IMR-90 (cell line): ENCODE measurements around the gene A1CF. TPM values are rescaled to one million over a fixed set of nuclear protein-coding genes. Genes with fewer than 3 reads are reported as not detected.

Experiments used
- ATAC-seq: fragments of 200-7000 bp; cut with Tn5 transposase; 2 replicates; pipeline ENCODE4 v1.9.1; 2020; ENCODE audit warnings: low read depth, mild to moderate bottlenecking, moderate library complexity
- BruUV-seq: library from RNA; stranded (reverse); fragments of 400-500 nt; replicated peaks from 2 replicates; lab custom pipeline; 2021; lab: Mats Ljungman, UMichigan
- CTCF ChIA-PET: fragments of 300-600 bp; formaldehyde crosslinking; extraction: SDS; loops from one replicate; lab custom pipeline; 2021; ENCODE audit warnings: antibody characterized with exemption; lab: Yijun Ruan, JAX
- POLR2A ChIA-PET: fragments of 300-600 bp; sonication (Branson Sonifier 250); formaldehyde crosslinking; loops from one replicate; lab custom pipeline; 2022; ENCODE audit warnings: antibody characterized with exemption; ENCODE audit not compliant: unreplicated experiment; lab: Charles Lee
- DNase-seq: peaks from one replicate; pipeline ENCODE4 v3.0.0; 2013
- H2AFZ ChIP-seq: replicated peaks from 2 replicates; pipeline ENCODE3; 2013; ENCODE audit warnings: low read length, mild to moderate bottlenecking; ENCODE audit not compliant: poor library complexity
- H2AK5ac ChIP-seq: 2 replicates; pipeline ENCODE4 v1.6.1; 2013; ENCODE audit warnings: low read depth, low read length, inconsistent platforms
- H2AK9ac ChIP-seq: replicated peaks from 2 replicates; pipeline ENCODE3; 2013; ENCODE audit warnings: mild to moderate bottlenecking, low read depth, low read length, moderate library complexity; ENCODE audit not compliant: poor library complexity
- H2BK120ac ChIP-seq: 2 replicates; pipeline ENCODE4 v1.6.1; 2013; ENCODE audit warnings: low read depth, low read length, inconsistent platforms
- H2BK15ac ChIP-seq: 3 replicates; pipeline ENCODE4 v1.6.1; 2013; ENCODE audit warnings: low read depth, low read length, inconsistent platforms
- H2BK20ac ChIP-seq: 2 replicates; pipeline ENCODE4 v1.6.1; 2013; ENCODE audit warnings: low read depth, mild to moderate bottlenecking, inconsistent platforms, low read length, moderate library complexity
- H2BK5ac ChIP-seq: 2 replicates; pipeline ENCODE4 v1.6.1; 2013; ENCODE audit warnings: mild to moderate bottlenecking, low read depth, low read length, inconsistent platforms; ENCODE audit not compliant: poor library complexity, severe bottlenecking
- H3K14ac ChIP-seq: replicated peaks from 2 replicates; pipeline ENCODE4 v1.6.1; 2013; ENCODE audit warnings: low read depth, low read length, inconsistent platforms
- H3K18ac ChIP-seq: 2 replicates; pipeline ENCODE4 v1.6.1; 2013; ENCODE audit warnings: low read depth, low read length, control low read depth
- H3K23ac ChIP-seq: 2 replicates; pipeline ENCODE4 v1.6.1; 2013; ENCODE audit warnings: low read depth, low read length, inconsistent platforms
- H3K27ac ChIP-seq: 2 replicates; pipeline ENCODE4 v1.5.1; 2013; ENCODE audit warnings: mild to moderate bottlenecking, control low read depth, low read length; ENCODE audit not compliant: insufficient read depth
- H3K27me3 ChIP-seq: 2 replicates; pipeline ENCODE4 v1.6.1; 2013; ENCODE audit warnings: low read length; ENCODE audit not compliant: control insufficient read depth, insufficient read depth
- H3K36me3 ChIP-seq: 2 replicates; pipeline ENCODE4 v1.6.1; 2013; ENCODE audit warnings: low read length, mixed read lengths; ENCODE audit not compliant: control insufficient read depth, insufficient read depth
- H3K4ac ChIP-seq: 2 replicates; pipeline ENCODE4 v1.6.1; 2013; ENCODE audit warnings: low read depth, low read length, inconsistent platforms
- H3K4me1 ChIP-seq: 2 replicates; pipeline ENCODE4 v1.6.1; 2013; ENCODE audit warnings: low read length, mixed read lengths; ENCODE audit not compliant: control insufficient read depth, insufficient read depth
- H3K4me2 ChIP-seq: 2 replicates; pipeline ENCODE4 v1.6.1; 2013; ENCODE audit warnings: low read depth, mild to moderate bottlenecking, control low read depth, low read length, moderate library complexity
- H3K4me3 ChIP-seq: 2 replicates; pipeline ENCODE4 v1.5.1; 2013; ENCODE audit warnings: low read depth, mild to moderate bottlenecking, control low read depth, low read length, moderate library complexity; ENCODE audit not compliant: insufficient read depth
- H3K56ac ChIP-seq: 2 replicates; pipeline ENCODE4 v1.6.1; 2013; ENCODE audit warnings: low read length, inconsistent platforms; ENCODE audit not compliant: insufficient read depth; ENCODE audit errors: extremely low read depth
- H3K79me1 ChIP-seq, 2 experiments: 2 replicates each; pipeline ENCODE4 v1.6.1; 2013; ENCODE audit warnings: low read length in 2 of 2, inconsistent platforms in 1 of 2, low read depth in 1 of 2
- H3K9ac ChIP-seq: 2 replicates; pipeline ENCODE4 v1.6.1; 2013; ENCODE audit warnings: low read depth, low read length, control low read depth
- H3K9me1 ChIP-seq: 2 replicates; pipeline ENCODE4 v1.6.1; 2013; ENCODE audit warnings: low read length, inconsistent platforms; ENCODE audit not compliant: insufficient read depth
- H3K9me3 ChIP-seq: 2 replicates; pipeline ENCODE4 v1.6.1; 2013; ENCODE audit warnings: low read length; ENCODE audit not compliant: control insufficient read depth, insufficient read depth
- H4K20me1 ChIP-seq: 2 replicates; pipeline ENCODE4 v1.6.1; 2013; ENCODE audit warnings: low read length, inconsistent platforms; ENCODE audit not compliant: insufficient read depth
- H4K5ac ChIP-seq: 2 replicates; pipeline ENCODE4 v1.6.1; 2013; ENCODE audit warnings: mild to moderate bottlenecking, low read depth, low read length, control low read depth
- H4K8ac ChIP-seq, 2 experiments: 2 replicates each; pipeline ENCODE4 v1.6.1; 2013; ENCODE audit warnings: low read depth in 2 of 2, low read length in 2 of 2, control low read depth in 1 of 2, inconsistent platforms in 1 of 2
- H4K91ac ChIP-seq: 2 replicates; pipeline ENCODE4 v1.6.1; 2013; ENCODE audit warnings: low read depth, low read length, inconsistent platforms; ENCODE audit not compliant: insufficient read depth
- FOS ChIP-seq: fragments of 150-350 bp; IDR thresholded peaks from 2 replicates; pipeline ENCODE4 v1.6.1; 2016; ENCODE audit warnings: low read depth, low read length
- NFE2L2 ChIP-seq: fragments of 150-350 bp; IDR thresholded peaks from 2 replicates; pipeline ENCODE4 v1.6.1; 2016; ENCODE audit warnings: low read depth, mild to moderate bottlenecking, low read length
- POLR2A ChIP-seq: IDR thresholded peaks from 2 replicates; pipeline ENCODE4 v1.6.1; 2012; ENCODE audit warnings: mild to moderate bottlenecking, low read depth, low read length
- RAD21 ChIP-seq: IDR thresholded peaks from 2 replicates; pipeline ENCODE4 v1.6.1; 2012; ENCODE audit warnings: low read length, improper control_type of control experiment
- WGBS, 2 experiments: methylation state at CpG; one replicate each; pipeline versions ENCODE4 v1.1.5 to v1.1.7; 2013; ENCODE audit warnings: missing lambda C conversion rate in 2 of 2; ENCODE audit not compliant: insufficient read length in 1 of 2; ENCODE audit errors: extremely low coverage in 2 of 2; 5-methylcytosine and 5-hydroxymethylcytosine counted together
- dilution Hi-C: fragments of 300-500 bp; cut with HindIII; formaldehyde crosslinking; loops from one replicate; pipeline ENCODE4 v1.14.3; 2018; ENCODE audit warnings: low sequenced_read_pairs; ENCODE audit not compliant: unreplicated experiment
- in situ Hi-C: fragments of 300-500 bp; cut with MboI; formaldehyde crosslinking; loops from 3 replicates; pipeline ENCODE4 v1.14.3; 2019; ENCODE audit warnings: low sequenced_read_pairs, inconsistent platforms, mixed read lengths
- intact Hi-C: fragments of 100-400 bp; cut with micrococcal nuclease; formaldehyde crosslinking; loops from 2 replicates; pipeline ENCODE4 v1.10.0; 2022
- polyA plus RNA-seq, 3 experiments: library from polyadenylated mRNA; depleted of rRNA; stranded (reverse); fragments of >200 nt; gene quantifications; 2 replicates each; pipeline ENCODE4 v1.2.3, GENCODE V29; 2012; ENCODE audit warnings: low replicate concordance in 1 of 3
- total RNA-seq: library from RNA; depleted of rRNA; stranded (reverse); fragments of >200 nt; gene quantifications from 2 replicates; pipeline ENCODE4 v1.2.3, GENCODE V29; 2012

A1CF gene
- total and polyA plus RNA-seq, 2 of the 4 experiments (the other 2 are of a cell fraction): not detected

- Histone ChIP-seq H3K27me3 (no peaks in the 10 kb centered on the region), H2BK20ac (no peak overlapping the region; the same call in 1 of the 2 replicates), H3K4me2 (no peak overlapping the region), H2AK9ac (no peak overlapping the region), H3K4ac (no peak overlapping the region), H3K36me3 (no peaks in the 10 kb centered on the region), H3K79me1 (no peaks in the 10 kb centered on the region), H2AFZ (no peak overlapping the region), H2BK5ac (no peak overlapping the region), H3K27ac (no peak overlapping the region), H3K9me1 (no peaks in the 10 kb centered on the region), H4K91ac (no peak overlapping the region), H3K9ac (no peak overlapping the region), H3K23ac (no peak overlapping the region), H4K5ac (no peak overlapping the region), H2BK120ac (no peak overlapping the region), H3K14ac (no peak overlapping the region), H4K8ac (no peak overlapping the region), H3K56ac (no peak overlapping the region), H4K20me1 (no peaks in the 10 kb centered on the region), H3K4me1 (peaks cover 2% of the 10 kb centered on the region; the same call in 1 of the 2 replicates), H3K18ac (no peak overlapping the region), H2BK15ac (no peak overlapping the region), H2AK5ac (no peak overlapping the region), H3K9me3 (no peaks in the 10 kb centered on the region), H3K4me3 (no peak overlapping the region)
- no CpG with 5 or more reads among the region's 6 CpGs for WGBS, 2 experiments
- dilution Hi-C loops: no loop called here
- ATAC-seq: no peak
- in situ Hi-C loops: no loop called here
- no TSS peak for BruUV-seq
- DNase-seq: no peak
- ChIA-PET CTCF (no interaction called here), POLR2A (no interaction called here)
- intact Hi-C loops: no loop called here
- no peak for TF ChIP-seq FOS
- TF ChIP-seq POLR2A: no peak
- TF ChIP-seq NFE2L2: no peak
- no peak for TF ChIP-seq RAD21
Observed at GRCh38 chr10:50851884-50852671, 33.3 kb downstream of the A1CF start.
